GM18505 (cell line): ENCODE measurements around the gene PITPNM1.
A peak's percentile ranks its signal among the peaks of the same experiment; 100 is the strongest.
"Not testable (repeated sequence)": the region's sequence is repeated elsewhere in the genome, so short reads cannot be mapped to it uniquely, and the experiment has no call there.

Source experiments
- ATAC-seq: cut with Tn5 transposase; IDR thresholded peaks from one replicate; pipeline ENCODE4 v1.9.1; 2021; ENCODE audit not compliant: unreplicated experiment
- POLR2A ChIP-seq: IDR thresholded peaks from 4 replicates; pipeline ENCODE4 v1.6.1; 2011; ENCODE audit warnings: borderline replicate concordance; ENCODE audit not compliant: insufficient read depth, insufficient read length; ENCODE audit errors: extremely low read depth

PITPNM1 gene

GRCh38 chr11:67504950-67505581 is at the start of gene PITPNM1:
TSS of gene PITPNM1 (minus strand) at chr11:67505363. CDS start at chr11:67504180, 1,183 bp downstream.
- ATAC-seq: no peak
- TF ChIP-seq POLR2A: peak; percentile 18

GRCh38 chr11:67551697-67552096 is 46.5 kb upstream of the PITPNM1 start:
- not testable (repeated sequence) for ATAC-seq

- no peak for TF ChIP-seq POLR2A
- no peak for ATAC-seq
Measured at GRCh38 chr11:67551127-67551526, 46.0 kb upstream of the PITPNM1 start.

GRCh38 chr11:67548555-67549110 is 43.5 kb upstream of the PITPNM1 start:
- no peak for ATAC-seq
- TF ChIP-seq POLR2A: no peak

GRCh38 chr11:67548112-67548511 is 42.9 kb upstream of the PITPNM1 start:
- ATAC-seq: not testable (repeated sequence)

GRCh38 chr11:67545280-67545679 is 40.1 kb upstream of the PITPNM1 start:
- no peak for TF ChIP-seq POLR2A

GRCh38 chr11:67544616-67545242 is 39.6 kb upstream of the PITPNM1 start:
- ATAC-seq: no peak
- TF ChIP-seq POLR2A: no peak

More at GRCh38 chr11:67545280-67545679, 40.1 kb upstream of the PITPNM1 start:
- ATAC-seq: no peak

- TF ChIP-seq POLR2A: no peak
- ATAC-seq: no peak
Measured at GRCh38 chr11:67543585-67543984, 38.4 kb upstream of the PITPNM1 start.

- no peak for TF ChIP-seq POLR2A
Measured at GRCh38 chr11:67542971-67543370, 37.8 kb upstream of the PITPNM1 start.

GRCh38 chr11:67542169-67542568 is 37.0 kb upstream of the PITPNM1 start:
- no peak for ATAC-seq
- no peak for TF ChIP-seq POLR2A

More at GRCh38 chr11:67542971-67543370, 37.8 kb upstream of the PITPNM1 start:
- ATAC-seq: no peak

GRCh38 chr11:67541198-67541597 is 36.0 kb upstream of the PITPNM1 start:
- TF ChIP-seq POLR2A: no peak
- ATAC-seq: no peak

GRCh38 chr11:67539550-67539949 is 34.4 kb upstream of the PITPNM1 start:
- ATAC-seq: no peak
- no peak for TF ChIP-seq POLR2A

- no peak for ATAC-seq
- no peak for TF ChIP-seq POLR2A
Measured at GRCh38 chr11:67538823-67539505, 33.8 kb upstream of the PITPNM1 start.

- TF ChIP-seq POLR2A: no peak
- no peak for ATAC-seq
Measured at GRCh38 chr11:67538306-67538705, 33.1 kb upstream of the PITPNM1 start.

- TF ChIP-seq POLR2A: no peak
- ATAC-seq: no peak
Measured at GRCh38 chr11:67535561-67535960, 30.4 kb upstream of the PITPNM1 start.
